HG03025 (cell line): ENCODE measurements around the gene BET1L.
A peak's percentile ranks its signal among the peaks of the same experiment; 100 is the strongest.
"Not testable (repeated sequence)": the region's sequence is repeated elsewhere in the genome, so short reads cannot be mapped to it uniquely, and the experiment has no call there.

Experiments
- ATAC-seq: cut with Tn5 transposase; IDR thresholded peaks from one replicate; pipeline ENCODE4 v1.9.1; 2021; ENCODE audit warnings: mild to moderate bottlenecking, moderate library complexity; ENCODE audit not compliant: unreplicated experiment, low FRiP score

The BET1L gene

DNA sequence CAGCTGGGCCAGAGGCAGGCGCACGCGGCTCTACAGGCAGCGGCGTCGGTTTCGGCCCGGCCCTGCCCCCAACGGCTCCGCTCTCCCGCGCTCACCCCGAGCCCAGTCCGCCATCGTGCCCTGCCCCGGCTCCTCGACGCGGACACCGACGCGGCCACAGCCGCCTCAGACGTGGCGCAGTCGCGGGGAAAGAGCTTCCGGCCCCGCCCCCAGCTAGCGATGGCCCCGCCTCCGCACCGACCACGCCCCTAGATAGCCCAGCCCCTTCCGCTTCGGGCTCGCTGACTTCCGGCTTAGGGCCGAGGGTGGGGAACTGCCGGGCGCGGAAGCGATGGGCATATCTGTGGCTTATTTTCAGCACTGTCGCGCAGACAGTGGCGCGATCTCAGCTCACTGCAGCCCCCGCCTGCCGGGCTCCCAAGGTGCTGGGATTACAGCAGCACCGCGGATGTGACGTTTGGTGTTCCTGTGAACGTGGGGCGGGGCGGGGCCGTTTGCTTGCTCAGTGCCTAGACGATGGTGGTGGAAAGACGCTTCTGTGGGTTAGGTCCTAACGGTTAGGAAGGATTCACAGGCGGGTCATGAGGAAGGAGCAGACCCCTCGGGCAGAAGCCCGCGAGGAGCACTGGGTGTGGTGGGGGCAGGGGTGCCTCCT is at the start of gene BET1L, which contains the start of gene RIC8A:
TSS of gene BET1L (minus strand) at position 192 of the 655 bp plus-strand sequence. CDS start at position 114, 78 bp downstream.
TSS of gene RIC8A (plus strand) at position 501 of the 655 bp plus-strand sequence. CDS start 1,147 bp downstream, outside the sequence.
- ATAC-seq: peak; percentile 69

DNA sequence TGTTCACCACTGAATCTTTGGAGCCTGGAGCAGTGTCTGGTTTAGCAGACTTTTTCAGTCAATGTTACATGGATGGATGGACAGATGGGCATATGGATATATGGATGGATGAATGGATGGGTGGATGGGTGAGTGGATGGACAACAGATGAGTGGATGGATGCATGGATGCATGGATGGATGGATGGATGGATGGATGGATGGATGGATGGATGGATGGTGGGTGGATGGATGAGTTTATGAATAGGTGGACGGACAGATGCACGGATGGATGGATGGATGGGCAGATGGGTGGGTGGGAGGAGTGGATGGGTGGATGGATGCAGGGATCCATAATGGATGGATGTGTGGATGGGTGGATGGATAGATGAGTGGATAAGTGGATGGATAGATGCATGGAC is 48.6 kb upstream of the BET1L start:
- ATAC-seq: no peak

- ATAC-seq: no peak
Measured at GRCh38 chr11:255176-255575, 48.0 kb upstream of the BET1L start.

DNA sequence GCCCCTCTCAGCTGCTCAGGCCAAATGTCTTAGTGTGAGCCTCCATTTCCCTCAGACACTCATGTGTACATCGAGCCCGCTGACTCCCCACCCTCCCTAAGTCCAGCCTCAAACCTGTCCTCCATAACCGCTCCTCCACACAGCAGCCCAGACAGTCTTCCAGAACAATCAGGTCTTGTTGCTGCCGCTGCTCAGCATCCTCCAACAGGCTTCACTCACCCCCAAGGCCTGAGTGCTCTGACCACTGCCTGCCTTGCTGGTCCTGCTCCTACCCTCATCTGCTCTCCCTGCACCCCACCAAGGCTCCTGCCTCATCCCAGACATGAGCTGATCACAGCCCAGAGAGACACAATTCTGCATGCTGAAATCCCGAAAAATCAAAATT is 46.7 kb upstream of the BET1L start:
- ATAC-seq: no peak

DNA sequence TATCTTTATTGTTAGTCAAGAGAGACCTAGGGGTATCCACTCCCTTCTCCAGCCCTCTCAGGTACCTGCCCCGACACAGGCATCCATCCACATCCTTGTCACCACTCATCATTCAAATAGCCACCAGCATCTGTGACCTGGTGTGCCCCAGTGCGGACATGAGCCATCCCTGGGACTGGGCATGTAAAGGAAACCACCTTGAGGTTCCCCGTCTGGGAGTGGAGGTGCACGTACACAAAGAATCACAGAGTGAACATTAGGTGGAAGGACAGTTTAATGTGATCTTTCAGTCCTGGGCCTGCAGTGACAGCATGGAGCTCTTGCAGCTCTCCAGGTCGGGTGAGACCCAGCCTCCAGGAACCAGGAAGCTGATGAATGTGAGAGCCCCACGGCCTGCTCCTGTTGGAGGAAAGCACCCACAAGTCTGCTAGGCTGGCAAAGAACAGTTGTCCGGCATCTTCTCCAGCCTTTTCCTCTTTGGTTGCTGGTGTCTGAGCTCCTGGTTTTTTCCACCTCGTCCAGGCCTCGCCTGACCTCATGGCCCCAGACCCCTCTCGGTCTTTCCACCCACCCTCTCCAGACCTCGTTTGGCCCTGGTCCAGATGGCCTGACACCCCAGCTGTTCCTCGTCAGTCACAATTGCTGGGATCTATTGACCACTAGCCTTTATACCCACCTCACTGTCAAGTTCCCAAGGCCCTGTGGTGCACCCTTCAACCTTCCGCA is 46.1 kb upstream of the BET1L start:
- ATAC-seq: no peak

- ATAC-seq: no peak
Measured at GRCh38 chr11:252666-253065, 45.5 kb upstream of the BET1L start.

DNA sequence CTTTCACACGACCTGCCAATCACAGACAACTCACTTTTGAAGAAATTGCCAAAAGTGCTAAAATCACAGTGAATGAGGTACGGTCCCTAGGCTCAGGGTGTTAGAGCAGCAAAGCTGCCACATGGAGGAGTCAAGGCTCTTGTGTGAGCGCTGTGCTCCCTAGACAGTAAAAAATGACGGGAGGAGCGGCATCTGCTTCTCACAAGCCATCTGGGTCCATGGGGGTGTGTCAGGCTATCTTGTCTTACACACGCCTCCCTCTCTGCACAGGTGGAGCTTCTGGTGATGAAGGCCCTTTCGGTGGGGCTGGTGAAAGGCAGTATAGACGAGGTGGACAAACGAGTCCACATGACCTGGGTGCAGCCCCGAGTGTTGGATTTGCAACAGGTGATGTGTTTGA is 44.4 kb upstream of the BET1L start:
- ATAC-seq: no peak

- no peak for ATAC-seq
Measured at GRCh38 chr11:250740-251299, 43.6 kb upstream of the BET1L start.

GRCh38 chr11:250274-250673 is 43.1 kb upstream of the BET1L start:
- no peak for ATAC-seq

GRCh38 chr11:249062-249461 is 41.9 kb upstream of the BET1L start:
- no peak for ATAC-seq

GRCh38 chr11:244376-244775 is 37.2 kb upstream of the BET1L start:
- ATAC-seq: no peak

GRCh38 chr11:241634-242033 is 34.4 kb upstream of the BET1L start:
- ATAC-seq: no peak

DNA sequence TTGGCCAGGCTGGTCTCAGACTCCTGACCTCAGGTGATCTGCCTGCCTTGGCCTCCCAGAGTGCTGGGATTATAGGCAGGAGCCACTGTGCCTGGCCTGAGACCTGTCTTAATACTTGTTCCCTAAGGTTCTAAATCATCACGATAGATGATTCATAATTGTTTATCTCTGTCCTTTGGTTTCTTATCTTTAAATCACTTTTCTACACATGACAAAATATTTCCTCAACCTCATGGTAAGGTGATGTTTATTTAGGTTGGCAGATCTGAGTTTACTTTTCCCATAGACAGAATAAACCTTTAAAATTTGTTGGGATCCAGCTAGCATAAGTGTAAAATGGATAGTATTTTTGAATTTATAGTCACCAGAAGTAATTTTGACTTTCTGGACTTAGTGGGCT is 33.1 kb upstream of the BET1L start:
- ATAC-seq: no peak

DNA sequence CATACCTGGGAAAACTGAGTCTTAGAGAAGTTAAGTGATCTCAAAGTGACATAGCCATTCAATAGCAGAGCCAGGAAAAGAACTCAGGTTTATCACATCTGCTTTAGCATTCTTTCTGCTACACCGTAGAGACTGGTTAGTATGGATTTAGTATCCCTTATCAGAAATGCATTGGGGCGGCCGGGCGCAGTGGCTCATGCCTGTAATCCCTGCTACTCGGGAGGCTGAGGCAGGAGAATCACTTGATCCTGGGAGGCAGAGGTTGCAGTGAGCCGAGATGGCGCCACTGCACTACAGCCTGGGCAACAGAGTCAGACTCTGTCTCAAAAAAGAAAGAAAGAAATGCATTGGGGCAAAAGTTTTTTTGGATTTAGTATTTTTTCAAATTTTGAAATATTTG is 31.1 kb upstream of the BET1L start:
- not testable (repeated sequence) for ATAC-seq

- peak; percentile 73 for ATAC-seq
Measured at GRCh38 chr11:236774-237767, 29.9 kb upstream of the BET1L start, which contains the start of gene PSMD13. TSS of gene PSMD13 (plus strand) at chr11:236976. CDS start at chr11:237050, 74 bp downstream.

DNA sequence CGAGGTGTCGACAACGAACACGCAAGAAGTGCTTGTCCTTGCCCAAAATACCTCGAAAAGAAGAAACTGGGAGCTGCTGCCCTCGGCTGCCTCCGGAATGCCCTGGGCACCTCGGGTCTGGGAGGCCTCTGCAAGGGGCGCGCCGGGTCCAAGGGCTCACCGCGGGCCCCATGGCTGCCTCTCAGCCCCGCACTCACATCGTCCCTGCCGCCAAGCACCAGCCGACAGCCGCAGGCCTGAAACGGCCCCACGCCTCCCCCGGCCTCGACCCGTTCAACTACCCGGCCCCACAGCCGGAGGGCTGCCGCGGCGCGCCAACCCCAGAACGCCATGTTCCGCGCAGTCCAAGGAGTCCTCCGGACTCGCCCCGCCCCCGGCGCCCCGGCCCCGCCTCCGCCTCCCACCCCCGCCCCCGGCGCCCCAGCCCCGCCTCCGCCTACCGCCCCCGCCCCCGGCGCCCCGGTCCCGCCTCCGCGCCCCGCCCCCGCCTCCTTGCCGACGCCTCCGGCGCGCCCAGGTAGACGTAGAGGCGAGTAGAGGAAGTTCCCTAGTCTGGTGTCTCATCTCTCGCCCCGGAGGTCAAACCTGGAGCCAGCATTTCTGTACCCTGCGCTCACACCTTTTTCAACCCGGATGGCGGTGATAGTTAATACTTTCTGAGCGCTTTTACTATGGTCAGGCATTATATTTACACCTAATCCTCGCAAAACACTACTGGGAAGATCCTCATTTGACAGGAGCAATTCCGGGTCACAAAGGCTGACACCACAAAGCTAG is 29.0 kb upstream of the BET1L start, which contains the start of gene SIRT3:
TSS of gene SIRT3 (minus strand) at position 346 of the 777 bp plus-strand sequence. CDS start at position 332, 14 bp downstream.
- ATAC-seq: peak; percentile 52

GRCh38 chr11:235609-235996 is 28.4 kb upstream of the BET1L start:
- ATAC-seq: no peak

DNA sequence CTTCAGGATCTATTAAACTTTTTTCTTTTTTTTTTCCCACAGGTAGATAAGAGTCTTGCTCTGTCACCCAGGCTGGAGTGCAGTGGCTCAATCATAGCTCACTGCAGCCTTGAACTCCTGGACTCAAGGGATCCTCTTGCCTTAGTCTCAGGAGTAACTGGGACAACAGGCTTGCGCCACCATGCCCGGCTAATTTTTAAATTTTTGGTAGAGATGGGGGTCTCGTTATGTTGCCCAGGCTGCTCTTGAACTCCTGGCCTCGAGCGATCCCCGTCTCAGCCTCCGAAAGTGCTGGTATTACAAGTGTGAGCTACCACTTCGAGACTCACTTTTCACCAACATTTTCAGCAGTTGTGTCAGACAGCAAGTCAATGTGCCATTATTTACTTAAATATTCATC is 28.0 kb upstream of the BET1L start:
- no peak for ATAC-seq

- ATAC-seq: no peak
Measured at GRCh38 chr11:232783-233565, 25.8 kb upstream of the BET1L start.
